Uterus (tissue), 4 donors: Measurements from ENCODE around the gene JMJD8. TPM values are rescaled to one million over a fixed set of nuclear protein-coding genes. Genes with fewer than 3 reads are reported as not detected.
"Not testable (repeated sequence)": the region's sequence is repeated elsewhere in the genome, so short reads cannot be mapped to it uniquely, and the experiment has no call there.

Source experiments
- DNase-seq, 2 donors: peaks; one replicate each; pipeline ENCODE4 v3.0.0-alpha.2; 2019 to 2020
- H3K27ac ChIP-seq, 2 donors: fragments of 200-600 bp; sonication (generic); 1 replicate in 1 of 2; 2 replicates in 1 of 2; pipeline ENCODE4 v1.5.1; 2016 to 2018
- H3K27me3 ChIP-seq, 2 donors: fragments of 200-600 bp; sonication (generic); one replicate each; pipeline ENCODE4 v1.5.1; 2018 to 2019; ENCODE audit warnings: control low read depth in 1 of 2
- H3K36me3 ChIP-seq, 2 donors: fragments of 200-600 bp; sonication (generic); one replicate each; pipeline ENCODE4 v1.5.1; 2019; ENCODE audit warnings: control low read depth in 1 of 2
- H3K4me1 ChIP-seq, 2 donors: fragments of 200-600 bp; sonication (generic); one replicate each; pipeline ENCODE4 v1.5.1; 2018 to 2019; ENCODE audit warnings: control low read depth in 1 of 2
- H3K4me3 ChIP-seq, 2 donors: fragments of 200-600 bp; sonication (generic); 1 replicate in 1 of 2; 2 replicates in 1 of 2; pipeline ENCODE4 v1.5.1; 2018 to 2019; ENCODE audit warnings: mild to moderate bottlenecking in 1 of 2
- H3K9me3 ChIP-seq, 2 donors: fragments of 200-600 bp; sonication (generic); one replicate each; pipeline ENCODE4 v1.5.1; 2019; ENCODE audit warnings: control low read depth in 1 of 2
- POLR2A ChIP-seq, 2 donors: fragments of 450-650 bp; IDR thresholded peaks; one replicate each; pipeline ENCODE4 v1.6.1; 2016; ENCODE audit warnings: antibody characterized with exemption in 2 of 2, mild to moderate bottlenecking in 1 of 2, moderate library complexity in 1 of 2
- intact Hi-C: fragments of 100-400 bp; cut with DNase I; formaldehyde crosslinking; loops from one replicate; pipeline ENCODE4 v1.15.1; 2023; ENCODE audit warnings: low total_unique reads
- total RNA-seq, 4 donors: library from RNA; depleted of rRNA in 3 of 4; stranded (reverse); fragments of >200 nt in 3 of 4; gene quantifications; one replicate each; pipeline versions ENCODE4 v1.1.0 to v1.2.4, GENCODE V29; 2014 to 2023
- TF ChIP-seq, protein P1 (sequence below), 4 experiments: fragments of 200-600 bp in 2 of 4; fragments of 450-650 bp in 2 of 4; sonication (generic) in 2 of 4; IDR thresholded peaks; one replicate each; pipeline ENCODE4 v1.5.1; 2016 to 2019; ENCODE audit warnings: antibody characterized with exemption in 4 of 4, mild to moderate bottlenecking in 2 of 4, moderate library complexity in 1 of 4
- donor health status: DM: yes; HTN: yes; CAD: no.

The JMJD8 gene
- total RNA-seq, 4 donors from 2014 or later: 45.6 to 111 (median 57.4) TPM

DNA sequence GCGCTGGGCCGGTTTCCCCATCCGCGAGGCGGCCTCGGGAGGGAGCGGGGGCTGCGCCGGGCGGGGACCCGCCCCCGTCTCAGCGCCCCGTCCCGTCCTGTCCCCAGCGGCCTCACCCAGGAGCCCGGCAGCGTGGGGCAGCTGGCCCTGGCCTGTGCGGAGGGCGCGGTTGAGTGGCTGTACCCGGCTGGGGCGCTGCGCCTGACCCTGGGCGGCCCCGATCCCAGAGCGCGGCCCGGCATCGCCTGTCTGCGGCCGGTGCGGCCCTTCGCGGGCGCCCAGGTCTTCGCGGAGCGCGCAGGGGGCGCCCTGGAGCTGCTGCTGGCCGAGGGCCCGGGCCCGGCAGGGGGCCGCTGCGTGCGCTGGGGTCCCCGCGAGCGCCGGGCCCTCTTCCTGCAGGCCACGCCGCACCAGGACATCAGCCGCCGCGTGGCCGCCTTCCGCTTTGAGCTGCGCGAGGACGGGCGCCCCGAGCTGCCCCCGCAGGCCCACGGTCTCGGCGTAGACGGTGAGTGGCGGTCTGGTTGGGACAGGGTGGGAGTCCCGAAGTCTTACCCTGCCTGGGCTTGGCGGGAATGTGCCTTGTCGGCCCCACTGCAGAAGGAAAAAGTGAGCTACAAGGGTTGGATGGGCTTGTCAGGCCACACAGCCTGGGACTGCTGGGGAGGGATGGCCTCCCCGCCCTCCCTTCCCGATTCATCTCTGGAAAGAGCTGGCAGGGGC lies 31.5 kb upstream of the JMJD8 start:
- Histone ChIP-seq H3K36me3 (no peaks in the 10 kb centered on the region), H3K27ac (no peak overlapping the region), H3K4me3 (peak overlapping the region; percentile 36 to 52), H3K9me3 (no peaks in the 10 kb centered on the region), H3K4me1 (peaks cover 5 to 22% of the 10 kb centered on the region in 2 donors), H3K27me3 (peaks cover 7 to 11% of the 10 kb centered on the region in 2 donors)
- intact Hi-C loops: no loop called here
- TF ChIP-seq POLR2A (IDR thresholded peaks at IDR 0.05): peak in 1 of 2 donors; percentile 2
- TF ChIP-seq, protein P1, sequence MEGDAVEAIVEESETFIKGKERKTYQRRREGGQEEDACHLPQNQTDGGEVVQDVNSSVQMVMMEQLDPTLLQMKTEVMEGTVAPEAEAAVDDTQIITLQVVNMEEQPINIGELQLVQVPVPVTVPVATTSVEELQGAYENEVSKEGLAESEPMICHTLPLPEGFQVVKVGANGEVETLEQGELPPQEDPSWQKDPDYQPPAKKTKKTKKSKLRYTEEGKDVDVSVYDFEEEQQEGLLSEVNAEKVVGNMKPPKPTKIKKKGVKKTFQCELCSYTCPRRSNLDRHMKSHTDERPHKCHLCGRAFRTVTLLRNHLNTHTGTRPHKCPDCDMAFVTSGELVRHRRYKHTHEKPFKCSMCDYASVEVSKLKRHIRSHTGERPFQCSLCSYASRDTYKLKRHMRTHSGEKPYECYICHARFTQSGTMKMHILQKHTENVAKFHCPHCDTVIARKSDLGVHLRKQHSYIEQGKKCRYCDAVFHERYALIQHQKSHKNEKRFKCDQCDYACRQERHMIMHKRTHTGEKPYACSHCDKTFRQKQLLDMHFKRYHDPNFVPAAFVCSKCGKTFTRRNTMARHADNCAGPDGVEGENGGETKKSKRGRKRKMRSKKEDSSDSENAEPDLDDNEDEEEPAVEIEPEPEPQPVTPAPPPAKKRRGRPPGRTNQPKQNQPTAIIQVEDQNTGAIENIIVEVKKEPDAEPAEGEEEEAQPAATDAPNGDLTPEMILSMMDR (IDR thresholded peaks at IDR 0.05): no peak
- no peak for DNase-seq

DNA sequence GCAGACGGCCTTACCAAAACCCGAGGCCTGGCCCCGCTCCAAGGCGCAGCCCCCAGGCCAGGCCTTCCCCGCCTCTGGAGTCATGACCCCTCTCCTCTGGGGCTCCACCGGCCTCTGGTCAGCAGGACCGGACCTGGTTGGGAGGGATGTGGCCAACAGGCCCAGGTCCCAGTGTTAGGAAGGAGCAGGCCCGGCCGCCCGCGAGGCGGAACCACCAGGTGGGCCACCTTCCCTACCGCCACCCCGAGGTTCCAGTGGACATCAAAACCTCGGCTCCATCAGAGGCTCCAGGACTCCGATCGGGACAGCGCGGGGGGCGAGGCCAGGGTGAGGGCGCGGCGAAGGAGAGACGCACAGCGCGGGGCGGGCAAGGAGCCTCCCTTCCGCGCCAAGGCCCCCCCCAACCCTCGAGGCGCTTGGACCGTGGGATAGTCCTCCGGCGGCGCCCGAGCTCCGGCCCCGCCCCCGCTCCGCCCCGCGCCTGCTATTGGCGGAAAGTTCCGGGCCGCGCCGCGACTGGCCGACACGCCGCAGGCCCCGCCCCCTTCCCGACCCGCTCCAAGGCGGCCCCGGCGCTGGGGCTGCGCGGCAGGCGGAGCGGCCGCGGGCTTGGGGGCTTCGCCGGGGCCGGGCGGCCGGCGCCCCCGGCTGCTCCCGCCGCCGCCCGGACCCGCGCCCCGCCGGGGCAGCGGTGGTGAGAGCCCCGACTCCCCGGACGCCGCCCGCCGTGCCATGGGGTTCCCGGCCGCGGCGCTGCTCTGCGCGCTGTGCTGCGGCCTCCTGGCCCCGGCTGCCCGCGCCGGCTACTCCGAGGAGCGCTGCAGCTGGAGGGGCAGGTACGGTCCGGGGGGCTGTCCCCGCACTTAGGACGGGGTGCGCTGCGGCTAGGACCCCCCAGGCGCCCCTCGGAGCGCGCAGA lies 30.7 kb upstream of the JMJD8 start, which contains the start of gene METRN:
Gene METRN (plus strand): TSS at position 561 of the 919 bp plus-strand sequence. CDS start 172 bp downstream, at position 733.
- DNase-seq: peak; percentile 87 to 92
- Histone ChIP-seq H3K4me1 (peaks cover 5 to 15% of the 10 kb centered on the region in 2 donors), H3K9me3 (no peaks in the 10 kb centered on the region), H3K36me3 (no peaks in the 10 kb centered on the region), H3K4me3 (peak within 1 kb of the TSS; percentile 36 to 52), H3K27ac (no peak within 1 kb of the TSS), H3K27me3 (peaks cover 8 to 14% of the 10 kb centered on the region in 2 donors)
- intact Hi-C loops: no loop called here
- TF ChIP-seq, protein P1 (IDR thresholded peaks at IDR 0.05): no peak
- no peak for TF ChIP-seq POLR2A (IDR thresholded peaks at IDR 0.05)

DNA sequence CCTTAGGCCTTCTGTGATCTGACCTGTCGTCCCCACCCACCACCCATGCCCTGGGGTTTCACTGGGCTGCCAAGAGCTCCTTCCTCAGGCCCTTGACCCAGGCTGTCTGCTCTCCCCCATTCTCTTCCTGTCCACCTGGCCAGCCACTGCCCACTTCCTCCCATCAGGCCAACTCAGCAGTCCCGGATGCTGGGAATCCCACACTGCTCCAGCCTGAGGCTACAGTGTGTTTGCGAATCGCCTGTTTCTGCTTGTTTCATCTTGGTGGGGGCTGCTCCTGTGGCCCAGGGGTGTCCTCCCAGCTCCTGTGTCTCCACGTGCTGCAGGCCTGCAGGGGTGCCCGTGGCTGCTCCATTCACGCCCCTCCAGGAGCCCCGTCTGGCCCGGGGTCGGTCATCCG lies 29.9 kb upstream of the JMJD8 start:
- Histone ChIP-seq H3K36me3 (no peaks in the 10 kb centered on the region), H3K9me3 (no peaks in the 10 kb centered on the region), H3K27ac (no peak overlapping the region), H3K4me3 (no peak overlapping the region), H3K4me1 (peaks cover 5 to 14% of the 10 kb centered on the region in 2 donors), H3K27me3 (peaks cover 8 to 14% of the 10 kb centered on the region in 2 donors)
- intact Hi-C loops: no loop called here
- DNase-seq: no peak
- TF ChIP-seq POLR2A (IDR thresholded peaks at IDR 0.05): no peak
- TF ChIP-seq, protein P1 (IDR thresholded peaks at IDR 0.05): no peak

DNA sequence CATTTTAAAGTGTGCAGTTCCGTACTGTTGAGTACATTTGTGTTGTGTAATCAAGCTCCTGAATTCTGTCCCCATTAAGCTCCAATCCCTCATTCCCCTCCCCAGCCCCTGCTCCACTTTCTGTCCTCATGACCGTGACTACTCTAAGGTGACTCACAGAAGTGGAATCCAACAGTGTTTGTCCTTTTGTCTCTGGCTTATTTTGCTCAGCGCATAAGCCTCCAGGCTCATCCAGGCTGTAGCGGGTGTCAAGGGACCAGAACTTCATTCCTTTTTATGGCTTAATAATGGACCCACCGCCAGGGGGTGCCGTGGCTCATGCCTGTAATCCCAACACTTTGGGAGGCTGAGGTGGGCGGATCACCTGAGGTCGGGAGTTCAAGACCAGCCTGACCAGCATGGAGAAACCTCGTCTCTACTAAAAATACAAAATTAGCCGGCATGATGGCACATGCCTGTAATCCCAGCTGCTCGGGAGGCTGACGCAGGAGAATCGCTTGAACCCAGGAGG lies 28.7 kb upstream of the JMJD8 start:
- intact Hi-C loops, H3K27ac ChIP-seq, DNase-seq, H3K36me3 ChIP-seq, H3K4me3 ChIP-seq, H3K9me3 ChIP-seq: not testable (repeated sequence)
- TF ChIP-seq, protein P1 (IDR thresholded peaks at IDR 0.05): peak in 1 of 4 experiments; percentile 9
- H3K4me1 ChIP-seq: peaks cover 5 to 14% of the 10 kb centered on the region in 2 donors
- peaks cover 16 to 19% of the 10 kb centered on the region in 2 donors for H3K27me3 ChIP-seq
